NCI-H82 treated with DMSO at 0.1 percent for 48 hours (cell line): Measurements from ENCODE around the gene CDC42EP3.

Experiments
- DNase-seq: peaks from one replicate; lab custom pipeline; 2025; ENCODE audit not compliant: unreplicated experiment; lab: John Stamatoyannopoulos, UW

The CDC42EP3 gene

GRCh38 chr2:37683921-37684780 lies 12.7 kb upstream of the CDC42EP3 start:
- no peak for DNase-seq

- no peak for DNase-seq
Observed at GRCh38 chr2:37683241-37683640, 11.8 kb upstream of the CDC42EP3 start.

DNA sequence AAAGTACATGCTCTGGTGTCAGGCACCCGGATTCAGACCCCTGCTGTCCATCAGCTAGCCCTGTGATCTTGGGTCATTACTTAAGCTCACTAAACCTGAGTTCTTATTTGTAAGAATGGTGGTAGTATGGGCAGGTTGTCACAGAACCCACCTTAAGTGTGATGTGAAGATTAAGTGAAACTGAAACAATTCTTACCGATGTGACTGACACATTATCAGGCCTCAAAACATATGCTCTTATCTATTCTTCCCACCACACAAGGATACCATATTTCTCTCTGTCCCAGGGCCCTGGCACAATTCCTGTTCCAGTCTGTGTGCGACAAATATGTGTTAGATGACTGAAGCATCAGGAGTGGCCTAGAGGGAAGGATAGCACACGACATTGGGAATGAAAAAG lies 11.0 kb upstream of the CDC42EP3 start:
- DNase-seq: no peak

DNA sequence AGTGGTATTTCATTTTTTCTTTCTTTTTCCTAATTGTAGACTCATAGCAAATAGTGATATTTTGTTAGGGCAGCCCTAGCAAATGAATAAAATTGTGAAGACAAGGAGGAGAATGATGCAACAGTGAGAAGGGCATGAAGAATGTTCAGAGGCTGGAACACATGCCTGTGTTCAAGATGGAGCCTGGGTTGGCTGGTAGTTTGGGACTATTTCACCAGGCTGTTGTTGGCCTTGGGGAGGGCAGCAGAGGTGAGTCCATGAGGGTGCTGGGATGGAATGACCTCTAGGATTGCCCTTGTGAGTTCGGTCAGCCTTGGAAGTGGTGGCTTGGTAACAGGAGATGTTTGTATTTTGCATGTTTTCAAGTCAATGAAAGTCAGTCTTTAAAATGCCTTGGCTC lies 10.1 kb upstream of the CDC42EP3 start:
- DNase-seq: no peak

GRCh38 chr2:37679072-37679695 lies 7.7 kb upstream of the CDC42EP3 start:
- DNase-seq: no peak

GRCh38 chr2:37676274-37676673 lies 4.8 kb upstream of the CDC42EP3 start:
- DNase-seq: no peak

- DNase-seq: no peak
Observed at GRCh38 chr2:37674946-37675345, 3.5 kb upstream of the CDC42EP3 start.

DNA sequence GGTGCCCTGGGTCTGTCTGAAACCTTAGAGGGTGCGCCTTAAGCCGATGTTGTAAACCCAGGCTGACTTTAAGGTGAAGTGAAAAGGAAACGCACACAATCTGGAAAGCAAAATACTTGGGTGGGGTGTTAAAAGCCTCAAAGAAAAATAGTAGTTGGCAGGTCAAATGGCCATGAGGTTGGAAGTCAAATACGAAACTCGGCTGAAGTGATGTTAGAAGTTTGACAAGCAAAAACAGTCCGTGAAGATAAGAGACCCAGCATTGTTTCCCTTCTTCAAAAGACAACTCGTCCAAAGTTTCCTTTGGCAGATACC lies 1.4 kb upstream of the CDC42EP3 start:
- DNase-seq: no peak

DNA sequence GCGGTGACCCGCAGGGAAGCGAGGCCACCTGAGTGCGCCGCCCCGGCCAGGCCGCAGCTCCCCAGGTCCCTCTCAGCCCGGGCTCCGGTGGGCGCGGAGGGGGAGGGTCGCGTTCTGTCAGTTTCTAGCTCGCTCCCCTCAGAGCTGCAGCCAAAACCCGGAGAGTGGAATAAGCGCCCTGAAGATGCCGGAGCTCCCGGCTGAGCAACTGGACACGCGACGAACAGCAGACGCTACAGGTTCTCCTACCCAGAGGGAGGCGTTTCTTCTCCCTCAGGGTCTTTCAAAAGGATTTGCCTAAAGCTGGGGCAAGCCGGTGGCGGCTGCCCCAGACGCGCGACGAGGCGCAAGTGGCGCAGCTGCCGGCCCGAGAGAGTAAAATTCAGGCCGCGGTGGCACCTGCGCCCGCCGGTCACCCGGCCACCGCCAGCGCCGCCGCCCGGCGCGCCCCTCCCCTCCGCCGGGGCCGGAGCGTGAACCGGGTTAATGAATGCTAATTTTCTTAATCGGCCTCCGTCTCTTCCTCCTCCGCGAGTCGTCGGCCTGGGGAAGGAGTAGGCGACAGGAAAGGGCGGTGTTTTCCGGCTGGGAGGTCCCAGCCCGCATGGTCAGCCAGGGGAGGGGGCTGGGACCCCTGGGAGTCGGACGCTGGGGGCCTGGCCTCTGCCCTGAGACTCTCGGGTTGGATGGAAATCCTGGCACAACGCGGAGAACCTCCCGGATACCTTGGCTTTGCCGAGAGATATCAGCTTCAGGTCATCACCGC lies 845 bp upstream of the CDC42EP3 start:
- peak; percentile 78 for DNase-seq

DNA sequence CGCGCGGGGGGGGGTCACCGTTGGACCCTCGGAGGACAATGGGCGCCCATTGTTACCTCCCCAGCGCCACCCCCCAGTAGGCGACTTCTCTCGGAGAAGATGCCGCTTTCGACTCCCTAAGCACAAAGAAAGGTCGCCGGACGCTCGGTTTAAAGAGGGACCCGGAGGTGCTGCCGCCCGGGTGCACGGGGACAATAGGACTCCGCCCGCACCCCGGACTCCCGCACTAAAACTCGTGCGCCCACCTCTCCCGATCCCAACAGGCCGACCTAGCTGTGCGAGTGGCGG lies 318 bp upstream of the CDC42EP3 start:
- DNase-seq: no peak

GRCh38 chr2:37670378-37671008 lies 949 bp downstream of the CDC42EP3 start:
- DNase-seq: no peak

- DNase-seq: no peak
Observed at GRCh38 chr2:37669446-37669845, 2.0 kb downstream of the CDC42EP3 start.

- DNase-seq: no peak
Observed at GRCh38 chr2:37667704-37668103, 3.7 kb downstream of the CDC42EP3 start.

- DNase-seq: no peak
Observed at GRCh38 chr2:37666772-37667171, 4.7 kb downstream of the CDC42EP3 start.

DNA sequence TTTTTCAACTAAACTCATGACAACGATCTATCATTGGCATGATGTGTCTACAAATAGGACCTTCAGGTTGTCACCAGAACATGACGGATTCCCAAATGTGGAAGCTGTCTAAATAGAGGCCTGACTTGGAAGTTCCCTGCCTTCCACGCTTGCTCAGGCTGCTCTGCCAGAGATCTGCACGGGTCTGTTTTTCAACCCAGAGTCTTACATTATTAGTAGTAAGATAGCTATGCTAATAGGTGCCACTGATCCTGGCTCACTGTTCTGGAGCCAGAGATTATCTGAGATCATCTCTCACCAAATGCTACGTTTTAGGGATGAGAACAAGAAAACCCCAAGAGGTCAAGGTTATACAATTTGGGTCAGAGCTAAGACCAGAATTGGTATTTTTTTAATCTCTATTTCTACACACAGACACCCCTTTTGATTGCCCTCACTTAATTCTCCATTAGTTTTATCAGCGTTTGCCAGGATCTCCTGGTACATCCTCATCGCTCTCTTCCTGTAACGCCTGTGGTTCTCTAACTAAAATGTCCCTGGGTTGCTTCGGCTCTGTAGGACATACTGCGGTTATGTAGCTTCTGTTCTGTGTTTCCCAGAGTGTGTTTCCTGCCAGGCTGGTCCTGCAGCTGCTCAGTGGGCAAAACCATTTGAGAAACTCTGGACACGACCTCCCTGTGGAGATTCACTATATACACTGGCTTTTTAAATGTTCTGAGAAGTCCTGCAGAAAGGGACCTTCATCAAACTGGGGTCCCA lies 5.7 kb downstream of the CDC42EP3 start:
- DNase-seq: no peak

- DNase-seq: no peak
Observed at GRCh38 chr2:37665043-37665442, 6.4 kb downstream of the CDC42EP3 start.

DNA sequence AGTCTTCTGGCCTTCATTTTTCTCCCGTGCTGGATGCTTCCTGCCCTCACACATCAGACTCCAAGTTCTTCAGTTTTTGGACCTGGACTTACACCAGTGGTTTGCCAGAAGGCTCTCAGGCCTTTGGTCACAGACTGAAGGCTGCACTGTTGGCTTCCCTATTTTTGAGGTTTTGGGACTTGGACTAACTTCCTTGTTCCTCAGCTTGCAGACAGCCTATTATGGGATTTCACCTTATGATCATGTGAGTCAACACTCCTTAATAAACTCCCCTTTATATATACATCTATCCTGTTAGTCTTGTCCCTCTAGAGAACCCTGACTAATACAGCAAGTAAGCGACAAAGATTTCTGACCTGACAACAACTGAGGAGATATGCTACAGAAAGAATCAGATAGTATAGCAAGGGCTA lies 7.2 kb downstream of the CDC42EP3 start:
- DNase-seq: no peak

DNA sequence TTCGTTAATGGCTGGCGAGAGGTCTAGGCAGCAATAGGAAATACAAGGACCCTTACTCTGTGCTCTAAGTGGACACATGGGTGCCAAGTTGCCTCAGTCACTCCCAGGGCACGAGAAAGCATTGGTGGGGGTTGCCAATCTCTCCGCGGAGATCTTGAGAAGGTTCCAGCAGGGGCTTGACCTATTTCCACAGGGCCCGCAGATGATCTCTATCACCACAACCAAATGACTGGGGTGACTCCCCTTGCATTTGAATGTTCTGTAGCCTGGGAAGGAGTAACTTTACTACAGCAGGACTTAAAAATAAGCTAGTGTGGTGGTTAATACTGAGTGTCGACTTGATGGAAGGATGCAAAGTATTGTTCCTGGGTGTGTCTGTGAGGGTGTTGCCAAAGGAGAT lies 8.1 kb downstream of the CDC42EP3 start:
- no peak for DNase-seq

GRCh38 chr2:37659723-37660122 lies 11.7 kb downstream of the CDC42EP3 start:
- DNase-seq: no peak

- no peak for DNase-seq
Observed at GRCh38 chr2:37658682-37659081, 12.8 kb downstream of the CDC42EP3 start.

- DNase-seq: no peak
Observed at GRCh38 chr2:37657471-37657870, 14.0 kb downstream of the CDC42EP3 start.
